Measurements from ENCODE around the gene LAMB2.
A peak's percentile ranks its signal among the peaks of the same experiment; 100 is the strongest.

LAMB2 gene

GRCh38 chr3:49132437-49133225 is at the start of gene LAMB2:
Gene LAMB2, minus strand, starts transcription at chr3:49133050. Its CDS starts 183 bp downstream, at chr3:49132867.
- no peak for DNase-seq

- no peak for DNase-seq
These were observed 48.5 kb upstream of the LAMB2 start for GRCh38 chr3:49181351-49181750.

GRCh38 chr3:49180116-49180515 is 47.3 kb upstream of the LAMB2 start:
- DNase-seq: no peak

GRCh38 chr3:49177073-49177472 is 44.2 kb upstream of the LAMB2 start:
- DNase-seq: no peak

- no peak for DNase-seq
These were observed 42.7 kb upstream of the LAMB2 start for GRCh38 chr3:49175530-49175929.

GRCh38 chr3:49174397-49174985 is 41.6 kb upstream of the LAMB2 start:
- DNase-seq: no peak

GRCh38 chr3:49173792-49174170 is 40.9 kb upstream of the LAMB2 start:
- peak; percentile 45 for DNase-seq

- peak; percentile 65 for DNase-seq
These were observed 40.4 kb upstream of the LAMB2 start for GRCh38 chr3:49173116-49173791.

- no peak for DNase-seq
These were observed 39.7 kb upstream of the LAMB2 start for GRCh38 chr3:49172551-49173041.

- DNase-seq: no peak
These were observed 39.1 kb upstream of the LAMB2 start for GRCh38 chr3:49171775-49172500.

GRCh38 chr3:49171119-49171774 is 38.4 kb upstream of the LAMB2 start, which contains the start of gene KLHDC8B:
Gene KLHDC8B, plus strand, starts transcription at chr3:49171598. Its CDS starts 1,172 bp downstream, at chr3:49172770.
- peak; percentile 38 for DNase-seq

- DNase-seq: no peak
These were observed 37.9 kb upstream of the LAMB2 start for GRCh38 chr3:49170744-49171118.

- DNase-seq: no peak
These were observed 34.1 kb upstream of the LAMB2 start for GRCh38 chr3:49166752-49167556.

GRCh38 chr3:49165771-49166751 is 33.2 kb upstream of the LAMB2 start, which contains the start of gene CCDC71:
Gene CCDC71, minus strand, starts transcription at chr3:49166331. Its CDS starts 2,123 bp downstream, at chr3:49164208.
- DNase-seq: peak; percentile 58

GRCh38 chr3:49164983-49165720 is 32.3 kb upstream of the LAMB2 start:
- no peak for DNase-seq

- DNase-seq: no peak
These were observed 30.8 kb upstream of the LAMB2 start for GRCh38 chr3:49163609-49164008.

GRCh38 chr3:49162751-49163419 is 30.0 kb upstream of the LAMB2 start:
- DNase-seq: no peak

- DNase-seq: no peak
These were observed 29.1 kb upstream of the LAMB2 start for GRCh38 chr3:49161808-49162530.
